Measurements from ENCODE around the gene YKT6.

GRCh38 chr7:44186736-44187135 is 14.0 kb upstream of the YKT6 start:
- no peak for TF ChIP-seq CTCF (IDR thresholded peaks at IDR 0.05; ENCODE audit: low read depth, low read length, poor library complexity, severe bottlenecking)
- no peak for TF ChIP-seq EZH2phosphoT487 (IDR thresholded peaks at IDR 0.05; ENCODE audit: borderline replicate concordance, low read length)

Data from DOHH2 (cell line).